Transverse colon (tissue), 4 donors: ENCODE measurements around the gene DGUOK.

Source experiments
- POLR2A ChIP-seq: fragments of 450-650 bp; IDR thresholded peaks from one replicate; pipeline ENCODE4 v1.6.1; 2016; ENCODE audit warnings: antibody characterized with exemption, mild to moderate bottlenecking, moderate library complexity
- POLR2AphosphoS5 ChIP-seq, 3 donors: sonication (generic); formaldehyde crosslinking; IDR thresholded peaks; one replicate each; pipeline ENCODE4 v1.6.1; 2016; ENCODE audit warnings: antibody characterized with exemption in 3 of 3
- TF ChIP-seq, protein P1 (sequence below), 5 experiments: fragments of 200-600 bp in 3 of 5; fragments of 450-650 bp in 2 of 5; sonication (generic) in 3 of 5; IDR thresholded peaks; 1 replicate in 2 of 5; 2 replicates in 3 of 5; pipeline ENCODE4 v1.5.1; 2016 to 2017; ENCODE audit warnings: antibody characterized with exemption in 5 of 5, inconsistent platforms in 3 of 5, mild to moderate bottlenecking in 2 of 5, moderate library complexity in 1 of 5

DNA sequence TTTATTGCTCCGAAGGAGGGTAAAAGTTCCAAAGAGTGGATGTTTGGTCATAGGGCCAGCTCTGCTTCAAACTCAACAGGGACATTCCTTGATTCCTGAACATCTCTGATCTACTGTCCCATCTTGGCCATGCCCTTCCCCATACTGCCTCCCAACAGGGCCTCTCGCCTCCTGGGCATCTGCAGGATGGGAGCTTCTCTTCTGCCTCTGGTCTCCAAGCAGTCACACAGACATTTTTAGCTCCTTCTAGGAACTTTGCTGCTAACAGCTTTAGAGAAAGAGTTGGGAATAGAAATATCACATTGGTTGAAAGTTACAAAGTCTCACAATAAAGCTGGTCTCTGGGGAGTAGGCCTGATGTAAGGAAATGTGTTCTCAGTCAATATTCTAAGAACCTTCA, 9.4 kb upstream of the DGUOK start:
- TF ChIP-seq, protein P1, sequence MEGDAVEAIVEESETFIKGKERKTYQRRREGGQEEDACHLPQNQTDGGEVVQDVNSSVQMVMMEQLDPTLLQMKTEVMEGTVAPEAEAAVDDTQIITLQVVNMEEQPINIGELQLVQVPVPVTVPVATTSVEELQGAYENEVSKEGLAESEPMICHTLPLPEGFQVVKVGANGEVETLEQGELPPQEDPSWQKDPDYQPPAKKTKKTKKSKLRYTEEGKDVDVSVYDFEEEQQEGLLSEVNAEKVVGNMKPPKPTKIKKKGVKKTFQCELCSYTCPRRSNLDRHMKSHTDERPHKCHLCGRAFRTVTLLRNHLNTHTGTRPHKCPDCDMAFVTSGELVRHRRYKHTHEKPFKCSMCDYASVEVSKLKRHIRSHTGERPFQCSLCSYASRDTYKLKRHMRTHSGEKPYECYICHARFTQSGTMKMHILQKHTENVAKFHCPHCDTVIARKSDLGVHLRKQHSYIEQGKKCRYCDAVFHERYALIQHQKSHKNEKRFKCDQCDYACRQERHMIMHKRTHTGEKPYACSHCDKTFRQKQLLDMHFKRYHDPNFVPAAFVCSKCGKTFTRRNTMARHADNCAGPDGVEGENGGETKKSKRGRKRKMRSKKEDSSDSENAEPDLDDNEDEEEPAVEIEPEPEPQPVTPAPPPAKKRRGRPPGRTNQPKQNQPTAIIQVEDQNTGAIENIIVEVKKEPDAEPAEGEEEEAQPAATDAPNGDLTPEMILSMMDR (IDR thresholded peaks at IDR 0.05): no peak
- TF ChIP-seq POLR2A (no peak), POLR2AphosphoS5 (IDR thresholded peaks at IDR 0.05) (peak in 1 of 3 donors; percentile 54)
